Brain microvascular endothelial cell (primary cell): ENCODE results near the gene IFT43.

Source experiments
- DNase-seq: peaks from one replicate; pipeline ENCODE4 v3.0.0-alpha.2; 2020
- H3K27ac ChIP-seq: fragments of 250-450 bp; sonication (Bioruptor Pico); 2 replicates; pipeline ENCODE4 v1.5.1; 2020; ENCODE audit warnings: mild to moderate bottlenecking, moderate library complexity
- H3K27me3 ChIP-seq: fragments of 250-450 bp; sonication (Bioruptor Pico); replicated peaks from 2 replicates; pipeline ENCODE4 v1.5.1; 2020; ENCODE audit warnings: mild to moderate bottlenecking
- H3K36me3 ChIP-seq: fragments of 250-450 bp; sonication (Bioruptor Pico); replicated peaks from 2 replicates; pipeline ENCODE4 v1.5.1; 2020; ENCODE audit warnings: mild to moderate bottlenecking
- H3K4me3 ChIP-seq: 2 replicates; pipeline ENCODE4 v1.5.1; 2011; ENCODE audit warnings: low read depth, mild to moderate bottlenecking, control low read depth, low read length, moderate library complexity
- CTCF ChIP-seq: IDR thresholded peaks from 2 replicates; pipeline ENCODE4 v1.5.1; 2011; ENCODE audit warnings: low read depth, mild to moderate bottlenecking, moderate library complexity, low read length, control low read depth, inconsistent platforms; ENCODE audit errors: missing control alignments
- in situ Hi-C: cut with HindIII; loops from 2 replicates; pipeline ENCODE4 v1.10.0; 2017; ENCODE audit warnings: low sequenced_read_pairs, low pct_ligation_motif_present

The IFT43 gene

GRCh38 chr14:76019676-76020075 lies 34.1 kb downstream of the IFT43 start:
- TF ChIP-seq CTCF: no peak
- H3K4me3 ChIP-seq: no peak overlapping the region
- H3K27ac ChIP-seq: no peak overlapping the region
- no peak for DNase-seq
- no peaks in the 10 kb centered on the region for H3K27me3 ChIP-seq
- in situ Hi-C loops: no loop called here
- H3K36me3 ChIP-seq: peaks cover 2% of the 10 kb centered on the region

GRCh38 chr14:76022991-76023390 lies 37.4 kb downstream of the IFT43 start:
- H3K4me3 ChIP-seq: no peak overlapping the region
- no peak for TF ChIP-seq CTCF
- H3K36me3 ChIP-seq: peaks cover 2% of the 10 kb centered on the region
- H3K27ac ChIP-seq: no peak overlapping the region
- no peak for DNase-seq
- in situ Hi-C loops: no loop called here
- H3K27me3 ChIP-seq: no peaks in the 10 kb centered on the region

- no peak for DNase-seq
- Histone ChIP-seq H3K27ac (no peak overlapping the region), H3K36me3 (peaks cover 2% of the 10 kb centered on the region), H3K4me3 (no peak overlapping the region), H3K27me3 (no peaks in the 10 kb centered on the region)
- no peak for TF ChIP-seq CTCF
- in situ Hi-C loops: no loop called here
These were observed 38.2 kb downstream of the IFT43 start for GRCh38 chr14:76023757-76024156.

- H3K36me3 ChIP-seq: peaks cover 2% of the 10 kb centered on the region
- no peak for DNase-seq
- H3K27me3 ChIP-seq: no peaks in the 10 kb centered on the region
- H3K4me3 ChIP-seq: no peak overlapping the region
- in situ Hi-C loops: no loop called here
- no peak for TF ChIP-seq CTCF
- H3K27ac ChIP-seq: no peak overlapping the region
These were observed 38.8 kb downstream of the IFT43 start for GRCh38 chr14:76024211-76024907.

GRCh38 chr14:76034566-76034965 lies 49.0 kb downstream of the IFT43 start:
- no peak for DNase-seq
- in situ Hi-C loops: no loop called here
- H3K27ac ChIP-seq: no peak overlapping the region
- H3K36me3 ChIP-seq: no peaks in the 10 kb centered on the region
- TF ChIP-seq CTCF: no peak
- no peaks in the 10 kb centered on the region for H3K27me3 ChIP-seq
- no peak overlapping the region for H3K4me3 ChIP-seq

- Histone ChIP-seq H3K36me3 (no peaks in the 10 kb centered on the region), H3K27ac (no peak overlapping the region), H3K4me3 (no peak overlapping the region), H3K27me3 (no peaks in the 10 kb centered on the region)
- DNase-seq: no peak
- in situ Hi-C loops: no loop called here
- TF ChIP-seq CTCF: no peak
These were observed 55.1 kb downstream of the IFT43 start for GRCh38 chr14:76040704-76041103.
